GM12864 (cell line): ENCODE results near the gene INTS1.
"Not testable (repeated sequence)": the region's sequence is repeated elsewhere in the genome, so short reads cannot be mapped to it uniquely, and the experiment has no call there.

ENCODE experiments used
- DNase-seq: peaks from one replicate; pipeline ENCODE4 v3.0.0-alpha.2; 2011; ENCODE audit warnings: low read depth
- H3K4me3 ChIP-seq: 2 replicates; pipeline ENCODE4 v1.5.1; 2011; ENCODE audit warnings: mild to moderate bottlenecking, low read depth, low read length, control low read depth
- CTCF ChIP-seq: IDR thresholded peaks from 2 replicates; pipeline ENCODE4 v1.5.1; 2011; ENCODE audit warnings: low read depth, mild to moderate bottlenecking, moderate library complexity, low read length, control low read depth, inconsistent platforms; ENCODE audit errors: missing control alignments

The INTS1 gene

GRCh38 chr7:1516586-1517251, 12.5 kb upstream of the INTS1 start:
- no peak for DNase-seq
- no peak for TF ChIP-seq CTCF
- H3K4me3 ChIP-seq = no peak overlapping the region

DNA sequence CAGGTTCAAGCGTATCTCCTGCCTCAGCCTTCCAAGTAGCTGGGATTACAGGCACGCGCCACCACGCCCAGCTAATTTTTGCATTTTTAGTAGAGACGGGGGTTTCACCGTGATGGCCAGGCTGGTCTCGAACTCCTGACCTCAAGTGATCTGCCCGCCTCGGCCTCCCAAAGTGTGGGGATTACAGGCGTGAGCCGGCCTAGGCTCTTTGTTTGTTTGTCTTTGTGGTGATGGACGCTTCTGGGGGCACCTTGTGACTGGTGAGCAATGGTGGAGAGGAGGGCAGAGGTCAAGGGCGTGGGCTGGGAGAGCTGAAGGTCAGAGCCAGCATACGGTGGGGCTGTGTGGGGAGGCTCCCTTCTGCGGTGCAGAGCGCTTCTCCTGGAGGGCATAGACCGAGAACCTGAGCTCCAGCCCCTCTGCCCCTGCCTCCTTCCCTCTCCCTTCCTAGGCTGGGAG, 11.3 kb upstream of the INTS1 start:
- H3K4me3 ChIP-seq, DNase-seq: not testable (repeated sequence)

- no peak overlapping the region for H3K4me3 ChIP-seq
- no peak for DNase-seq
- TF ChIP-seq CTCF = no peak
Measured at GRCh38 chr7:1514995-1515401, 10.8 kb upstream of the INTS1 start.

- DNase-seq = no peak
- no peak overlapping the region for H3K4me3 ChIP-seq
- TF ChIP-seq CTCF = no peak
Measured at GRCh38 chr7:1514407-1514806, 10.2 kb upstream of the INTS1 start.

DNA sequence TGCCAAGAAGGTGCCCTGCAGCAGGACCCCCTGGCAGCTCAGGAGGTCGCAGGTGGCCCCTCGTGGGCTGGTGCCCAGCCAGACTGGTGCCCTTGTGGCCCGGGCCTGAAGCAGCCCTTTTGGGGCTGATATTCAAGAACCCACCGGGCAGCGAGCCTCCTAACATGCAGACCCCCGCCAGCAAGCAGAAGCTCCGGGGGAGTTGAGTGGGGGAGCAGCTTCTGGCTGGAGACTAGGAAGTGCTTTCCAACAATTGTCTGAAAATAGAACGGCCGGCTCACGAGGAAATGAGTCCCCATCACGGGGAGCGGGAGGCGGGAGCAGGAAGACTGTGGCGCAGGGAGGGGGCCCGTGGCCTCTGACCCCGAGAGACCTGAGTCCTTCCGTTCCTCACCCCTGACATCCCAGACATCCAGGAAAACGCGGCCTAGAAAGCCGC, 9.5 kb upstream of the INTS1 start:
- H3K4me3 ChIP-seq = no peak overlapping the region
- DNase-seq = no peak
- TF ChIP-seq CTCF = no peak

- DNase-seq = no peak
- no peak for TF ChIP-seq CTCF
- no peak overlapping the region for H3K4me3 ChIP-seq
Measured at GRCh38 chr7:1512781-1513656, 8.8 kb upstream of the INTS1 start.
